NCI-H2196 treated with DMSO at 0.1 percent for 48 hours (cell line): ENCODE measurements around the gene CYB5R2.
"Not testable (repeated sequence)": the region's sequence is repeated elsewhere in the genome, so short reads cannot be mapped to it uniquely, and the experiment has no call there.

ENCODE experiments used
- DNase-seq: peaks from one replicate; lab custom pipeline; 2025; ENCODE audit not compliant: unreplicated experiment; lab: John Stamatoyannopoulos, UW

CYB5R2 gene

GRCh38 chr11:7670641-7671040 is 2.7 kb downstream of the CYB5R2 start:
- DNase-seq, result no peak

GRCh38 chr11:7668911-7669310 is 4.4 kb downstream of the CYB5R2 start:
- no peak for DNase-seq

- DNase-seq, result no peak
Measured at GRCh38 chr11:7668464-7668863, 4.8 kb downstream of the CYB5R2 start.

GRCh38 chr11:7667460-7667859 is 5.8 kb downstream of the CYB5R2 start:
- no peak for DNase-seq

- DNase-seq, result no peak
Measured at GRCh38 chr11:7666292-7666866, 6.9 kb downstream of the CYB5R2 start.

GRCh38 chr11:7665473-7666291 is 7.6 kb downstream of the CYB5R2 start:
- DNase-seq, result peak; percentile 59

GRCh38 chr11:7664867-7665266 is 8.4 kb downstream of the CYB5R2 start:
- no peak for DNase-seq

- DNase-seq, result not testable (repeated sequence)
Measured at GRCh38 chr11:7663531-7663930, 9.8 kb downstream of the CYB5R2 start.

GRCh38 chr11:7657306-7658025 is 15.8 kb downstream of the CYB5R2 start:
- DNase-seq, result peak; percentile 3

GRCh38 chr11:7656704-7657103 is 16.6 kb downstream of the CYB5R2 start:
- DNase-seq, result no peak

GRCh38 chr11:7655253-7656217 is 17.8 kb downstream of the CYB5R2 start:
- DNase-seq, result no peak

- DNase-seq, result no peak
Measured at GRCh38 chr11:7654195-7654705, 19.1 kb downstream of the CYB5R2 start.

GRCh38 chr11:7651700-7652099 is 21.6 kb downstream of the CYB5R2 start:
- no peak for DNase-seq

GRCh38 chr11:7651140-7651551 is 22.2 kb downstream of the CYB5R2 start:
- DNase-seq, result no peak

GRCh38 chr11:7648264-7648663 is 25.0 kb downstream of the CYB5R2 start:
- no peak for DNase-seq

GRCh38 chr11:7646866-7647265 is 26.4 kb downstream of the CYB5R2 start:
- DNase-seq, result no peak

GRCh38 chr11:7645206-7645605 is 28.1 kb downstream of the CYB5R2 start:
- no peak for DNase-seq

GRCh38 chr11:7643314-7643713 is 30.0 kb downstream of the CYB5R2 start:
- no peak for DNase-seq

GRCh38 chr11:7642747-7643146 is 30.6 kb downstream of the CYB5R2 start:
- no peak for DNase-seq

- DNase-seq, result no peak
Measured at GRCh38 chr11:7640816-7641215, 32.5 kb downstream of the CYB5R2 start.

- DNase-seq, result no peak
Measured at GRCh38 chr11:7639643-7640025, 33.7 kb downstream of the CYB5R2 start.
